ENCODE results near the gene NIN. TPM values are rescaled to one million over a fixed set of nuclear protein-coding genes. Genes with fewer than 3 reads are reported as not detected.

NIN gene
- total RNA-seq, 1 donor from 2014 or later, result 46.9 TPM

DNA sequence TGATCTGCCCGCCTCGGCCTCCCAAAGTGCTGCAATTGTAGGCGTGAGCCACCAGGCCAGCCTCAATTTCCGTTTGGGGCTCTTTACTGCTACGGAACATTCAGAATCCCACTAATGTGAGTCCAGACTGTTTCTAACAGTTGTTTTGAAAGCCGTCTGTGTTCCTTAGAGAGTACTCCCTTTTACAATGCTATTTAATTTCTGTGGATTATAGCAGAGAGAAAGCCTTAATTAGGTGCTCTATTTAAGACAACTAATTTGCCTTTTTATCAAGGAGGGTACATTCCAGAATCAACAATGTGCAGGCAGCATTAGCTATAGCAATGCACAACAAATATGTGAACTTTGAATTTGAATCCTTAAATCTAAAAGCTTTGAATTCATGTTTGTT is 160.1 kb downstream of the NIN start:
- Mint-ChIP-seq H3K27me3 (ENCODE audit: low read depth) (no peaks in the 10 kb centered on the region), H3K4me3 (ENCODE audit: unreplicated experiment) (no peak overlapping the region), H3K9me3 (ENCODE audit: low read depth) (no peaks in the 10 kb centered on the region), H3K36me3 (ENCODE audit: low read depth) (no peaks in the 10 kb centered on the region), H3K27ac (ENCODE audit: unreplicated experiment) (no peak overlapping the region), H3K4me1 (ENCODE audit: low read depth) (peaks cover 20% of the 10 kb centered on the region)
- no peak for DNase-seq (ENCODE audit: low spot score)
- TF ChIP-seq, protein P1, sequence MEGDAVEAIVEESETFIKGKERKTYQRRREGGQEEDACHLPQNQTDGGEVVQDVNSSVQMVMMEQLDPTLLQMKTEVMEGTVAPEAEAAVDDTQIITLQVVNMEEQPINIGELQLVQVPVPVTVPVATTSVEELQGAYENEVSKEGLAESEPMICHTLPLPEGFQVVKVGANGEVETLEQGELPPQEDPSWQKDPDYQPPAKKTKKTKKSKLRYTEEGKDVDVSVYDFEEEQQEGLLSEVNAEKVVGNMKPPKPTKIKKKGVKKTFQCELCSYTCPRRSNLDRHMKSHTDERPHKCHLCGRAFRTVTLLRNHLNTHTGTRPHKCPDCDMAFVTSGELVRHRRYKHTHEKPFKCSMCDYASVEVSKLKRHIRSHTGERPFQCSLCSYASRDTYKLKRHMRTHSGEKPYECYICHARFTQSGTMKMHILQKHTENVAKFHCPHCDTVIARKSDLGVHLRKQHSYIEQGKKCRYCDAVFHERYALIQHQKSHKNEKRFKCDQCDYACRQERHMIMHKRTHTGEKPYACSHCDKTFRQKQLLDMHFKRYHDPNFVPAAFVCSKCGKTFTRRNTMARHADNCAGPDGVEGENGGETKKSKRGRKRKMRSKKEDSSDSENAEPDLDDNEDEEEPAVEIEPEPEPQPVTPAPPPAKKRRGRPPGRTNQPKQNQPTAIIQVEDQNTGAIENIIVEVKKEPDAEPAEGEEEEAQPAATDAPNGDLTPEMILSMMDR (IDR thresholded peaks at IDR 0.05), result no peak

DNA sequence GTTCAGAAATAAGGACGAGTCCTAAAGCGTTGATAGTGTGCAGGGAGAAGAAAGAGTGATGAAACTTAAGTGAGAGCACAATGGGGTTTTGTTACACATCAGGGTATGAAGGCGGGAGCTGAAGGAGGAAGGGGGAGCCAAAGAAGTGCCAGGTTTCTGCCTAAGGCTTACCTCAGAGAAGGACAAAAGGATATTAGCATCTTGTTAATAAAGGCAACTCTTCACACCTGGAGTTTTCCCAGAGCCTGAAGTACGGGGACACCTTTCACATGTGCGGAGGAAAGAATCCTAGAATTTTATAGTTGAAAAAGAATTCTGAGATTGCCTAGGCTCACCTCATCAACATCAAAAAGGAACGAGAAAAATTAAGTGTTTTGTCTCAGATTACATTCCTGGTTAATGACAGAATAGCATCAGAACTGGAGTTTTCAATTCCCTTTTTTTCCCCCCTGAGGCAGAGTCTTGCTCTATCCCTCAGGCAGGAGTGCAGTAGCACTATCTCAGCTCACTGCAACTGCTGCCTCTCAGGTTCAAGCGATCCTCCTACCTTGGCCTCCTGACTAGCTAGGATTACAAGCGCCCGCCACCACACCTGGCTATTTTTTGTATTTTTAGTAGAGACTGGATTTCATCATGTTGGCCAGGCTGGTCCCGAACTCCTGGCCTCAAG is 160.6 kb downstream of the NIN start:
- no peak overlapping the region for H3K4me3 Mint-ChIP-seq (ENCODE audit: unreplicated experiment)
- DNase-seq (ENCODE audit: low spot score), result no peak
- TF ChIP-seq, protein P1 (IDR thresholded peaks at IDR 0.05), result no peak
- peaks cover under 1% of the 10 kb centered on the region for H3K36me3 Mint-ChIP-seq (ENCODE audit: low read depth)
- peaks cover 16% of the 10 kb centered on the region for H3K4me1 Mint-ChIP-seq (ENCODE audit: low read depth)
- no peaks in the 10 kb centered on the region for H3K27me3 Mint-ChIP-seq (ENCODE audit: low read depth)
- H3K27ac Mint-ChIP-seq (ENCODE audit: unreplicated experiment), result no peak overlapping the region
- H3K9me3 Mint-ChIP-seq (ENCODE audit: low read depth), result no peaks in the 10 kb centered on the region

Other genes with a start within 250 kb of the NIN start
- 25.1 to 29.6 TPM (median 28.2 TPM) in 3 replicates for gene SAV1, start 162.9 kb downstream of the NIN start, total RNA-seq
- gene ABHD12B, start 40.9 kb upstream of the NIN start, total RNA-seq, result not detected in 3 replicates
- 97.7 to 122 TPM (median 120 TPM) in 3 replicates for gene PYGL, start 113.3 kb upstream of the NIN start, total RNA-seq